Fibroblast of lung (primary cell): ENCODE measurements around the gene CFAP57. TPM values are rescaled to one million over a fixed set of nuclear protein-coding genes. Genes with fewer than 3 reads are reported as not detected.
A peak's percentile ranks its signal among the peaks of the same experiment; 100 is the strongest.

ENCODE experiments used
- DNase-seq, 2 donors: peaks; one replicate each; pipeline versions ENCODE4 v3.0.0 to v3.0.0-alpha.2; 2010; ENCODE audit warnings: low read depth in 2 of 2
- H2AFZ ChIP-seq: 2 replicates; pipeline ENCODE4 v1.5.1; 2012; ENCODE audit warnings: low read length, control low read depth, inconsistent platforms
- H3K27ac ChIP-seq: 2 replicates; pipeline ENCODE4 v1.5.1; 2011; ENCODE audit warnings: low read length, control low read depth; ENCODE audit not compliant: insufficient read depth
- H3K27me3 ChIP-seq: 2 replicates; pipeline ENCODE4 v1.5.1; 2011; ENCODE audit warnings: mild to moderate bottlenecking, low read length; ENCODE audit not compliant: control insufficient read depth, insufficient read depth
- H3K36me3 ChIP-seq: 2 replicates; pipeline ENCODE4 v1.5.1; 2011; ENCODE audit warnings: low read length; ENCODE audit not compliant: control insufficient read depth, insufficient read depth
- H3K4me1 ChIP-seq: 2 replicates; pipeline ENCODE4 v1.5.1; 2011; ENCODE audit warnings: low read length; ENCODE audit not compliant: control insufficient read depth, insufficient read depth; ENCODE audit errors: extremely low read depth
- H3K4me2 ChIP-seq: 2 replicates; pipeline ENCODE4 v1.5.1; 2011; ENCODE audit warnings: low read length, control low read depth; ENCODE audit not compliant: insufficient read depth; ENCODE audit errors: extremely low read depth
- H3K4me3 ChIP-seq, 4 experiments: fragments of 200-600 bp in 1 of 4; sonication (generic) in 1 of 4; replicated peaks in 1 of 4; 2 replicates each; pipeline ENCODE4 v1.5.1; 2011 to 2016; ENCODE audit warnings: low read length in 4 of 4, low read depth in 3 of 4, mild to moderate bottlenecking in 3 of 4, control low read depth in 2 of 4, inconsistent platforms in 1 of 4, mixed read lengths in 1 of 4; ENCODE audit not compliant: insufficient read depth in 1 of 4; ENCODE audit errors: control extremely low read depth in 1 of 4
- H3K79me2 ChIP-seq: 2 replicates; pipeline ENCODE4 v1.5.1; 2012; ENCODE audit warnings: mild to moderate bottlenecking, low read length, inconsistent platforms; ENCODE audit not compliant: control insufficient read depth, insufficient read depth
- H3K9ac ChIP-seq: 2 replicates; pipeline ENCODE4 v1.5.1; 2011; ENCODE audit warnings: mild to moderate bottlenecking, low read length, control low read depth; ENCODE audit not compliant: insufficient read depth
- H3K9me3 ChIP-seq: 2 replicates; pipeline ENCODE4 v1.5.1; 2012; ENCODE audit warnings: low read depth, low read length; ENCODE audit not compliant: control insufficient read depth, insufficient read depth
- H4K20me1 ChIP-seq: 2 replicates; pipeline ENCODE4 v1.5.1; 2011; ENCODE audit warnings: low read length; ENCODE audit not compliant: control insufficient read depth, insufficient read depth; ENCODE audit errors: extremely low read depth
- EZH2 ChIP-seq: IDR thresholded peaks from 2 replicates; pipeline ENCODE4 v1.5.1; 2012; ENCODE audit warnings: low read length, control low read depth, mild to moderate bottlenecking; ENCODE audit errors: missing control alignments
- polyA plus RNA-seq, 2 donors: library from polyadenylated mRNA; depleted of rRNA in 1 of 2; stranded (reverse) in 1 of 2; unstranded in 1 of 2; fragments of >200 nt; gene quantifications; 2 replicates each; pipeline ENCODE4 v1.2.1, GENCODE V29; 2011 to 2012; ENCODE audit warnings: missing spikeins in 1 of 2
- total RNA-seq: library from RNA; depleted of rRNA; stranded (reverse); fragments of >200 nt; gene quantifications from 2 replicates; pipeline ENCODE4 v1.2.1, GENCODE V29; 2014
- TF ChIP-seq, protein P1 (sequence below), 2 donors: IDR thresholded peaks in 1 of 2; conservative IDR thresholded peaks in 1 of 2; 1 replicate in 1 of 2; 2 replicates in 1 of 2; pipeline ENCODE4 v1.5.1; 2011 to 2012; ENCODE audit warnings: low read length in 2 of 2, control low read depth in 1 of 2, inconsistent platforms in 1 of 2, low read depth in 1 of 2, mild to moderate bottlenecking in 1 of 2

CFAP57 gene
- total and polyA plus RNA-seq, 2 donors (not counting 1 experiment from before 2014, with no cell fraction given): 0.17 to 0.22 TPM

DNA sequence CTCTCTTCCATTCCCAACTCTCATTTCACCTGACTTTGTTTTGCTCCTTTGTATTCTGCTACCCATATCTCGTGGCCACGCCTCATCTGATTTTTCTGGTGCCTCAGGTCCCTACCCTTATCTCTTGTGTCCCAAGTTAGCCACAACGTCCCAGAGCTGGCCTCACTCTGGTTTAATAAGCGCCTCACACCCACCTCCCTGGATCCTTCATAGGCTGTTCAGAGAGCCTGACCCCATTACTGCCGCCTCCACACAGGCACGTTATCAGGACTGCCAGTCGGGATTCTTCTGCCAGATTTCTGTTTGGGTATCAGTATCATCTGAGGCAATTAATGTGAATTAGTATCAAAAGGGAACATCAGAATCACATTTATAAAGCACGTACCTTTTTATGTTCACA, 62.9 kb downstream of the CFAP57 start:
- Histone ChIP-seq H3K36me3 (no peaks in the 10 kb centered on the region), H4K20me1 (no peaks in the 10 kb centered on the region), H2AFZ (no peak overlapping the region), H3K79me2 (no peaks in the 10 kb centered on the region), H3K4me3 (no peak overlapping the region), H3K4me1 (peaks cover 9% of the 10 kb centered on the region), H3K27ac (no peak overlapping the region), H3K27me3 (no peaks in the 10 kb centered on the region), H3K4me2 (no peak overlapping the region), H3K9me3 (no peaks in the 10 kb centered on the region), H3K9ac (no peak overlapping the region)
- DNase-seq: no peak
- no peak for TF ChIP-seq EZH2
- TF ChIP-seq, protein P1, sequence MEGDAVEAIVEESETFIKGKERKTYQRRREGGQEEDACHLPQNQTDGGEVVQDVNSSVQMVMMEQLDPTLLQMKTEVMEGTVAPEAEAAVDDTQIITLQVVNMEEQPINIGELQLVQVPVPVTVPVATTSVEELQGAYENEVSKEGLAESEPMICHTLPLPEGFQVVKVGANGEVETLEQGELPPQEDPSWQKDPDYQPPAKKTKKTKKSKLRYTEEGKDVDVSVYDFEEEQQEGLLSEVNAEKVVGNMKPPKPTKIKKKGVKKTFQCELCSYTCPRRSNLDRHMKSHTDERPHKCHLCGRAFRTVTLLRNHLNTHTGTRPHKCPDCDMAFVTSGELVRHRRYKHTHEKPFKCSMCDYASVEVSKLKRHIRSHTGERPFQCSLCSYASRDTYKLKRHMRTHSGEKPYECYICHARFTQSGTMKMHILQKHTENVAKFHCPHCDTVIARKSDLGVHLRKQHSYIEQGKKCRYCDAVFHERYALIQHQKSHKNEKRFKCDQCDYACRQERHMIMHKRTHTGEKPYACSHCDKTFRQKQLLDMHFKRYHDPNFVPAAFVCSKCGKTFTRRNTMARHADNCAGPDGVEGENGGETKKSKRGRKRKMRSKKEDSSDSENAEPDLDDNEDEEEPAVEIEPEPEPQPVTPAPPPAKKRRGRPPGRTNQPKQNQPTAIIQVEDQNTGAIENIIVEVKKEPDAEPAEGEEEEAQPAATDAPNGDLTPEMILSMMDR (conservative IDR thresholded peaks at IDR 0.05 in 1 of 2, IDR thresholded peaks at IDR 0.05 in 1 of 2; ENCODE audit: low read depth in 1 of 2, low read length in 2 of 2): no peak

DNA sequence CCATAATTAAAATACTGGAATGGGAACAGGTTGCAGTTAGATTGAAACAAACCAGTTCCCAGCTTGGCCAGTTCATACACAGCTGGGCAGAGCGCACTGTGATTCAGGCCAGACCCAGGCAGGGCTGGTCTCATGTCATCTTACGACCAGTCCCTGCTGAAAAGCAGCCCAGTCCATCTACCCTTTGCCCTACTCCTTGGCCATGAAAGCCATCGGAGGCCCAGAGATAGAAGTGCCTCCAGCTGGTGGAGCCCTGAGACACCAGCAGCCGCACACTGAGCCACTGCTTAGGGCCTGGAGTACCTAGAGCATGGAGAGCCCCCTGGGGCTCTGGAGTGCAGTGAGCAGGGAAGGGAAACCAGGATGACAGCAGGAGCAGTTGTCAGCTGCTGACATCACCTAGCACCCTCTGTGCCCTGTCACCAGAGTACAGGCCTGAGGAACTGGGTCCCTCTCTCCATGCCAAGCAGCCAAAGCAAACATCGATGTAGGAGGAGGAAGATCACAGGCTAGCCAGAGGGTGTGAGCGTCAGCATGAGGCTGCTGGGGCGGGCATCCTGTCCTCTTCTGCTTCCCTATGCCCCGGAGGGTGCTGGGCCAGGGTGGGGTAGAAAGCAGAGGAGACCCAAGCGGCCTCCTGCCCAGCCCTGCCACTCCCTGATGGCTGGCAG, 63.5 kb downstream of the CFAP57 start:
- no peak for TF ChIP-seq EZH2
- TF ChIP-seq, protein P1 (conservative IDR thresholded peaks at IDR 0.05 in 1 of 2, IDR thresholded peaks at IDR 0.05 in 1 of 2; ENCODE audit: low read depth in 1 of 2, low read length in 2 of 2): no peak
- no peak overlapping the region for H3K9ac ChIP-seq
- H3K79me2 ChIP-seq: no peaks in the 10 kb centered on the region
- no peak for DNase-seq
- no peak overlapping the region for H3K27ac ChIP-seq
- H3K4me2 ChIP-seq: no peak overlapping the region
- peaks cover 9% of the 10 kb centered on the region for H3K4me1 ChIP-seq
- H3K36me3 ChIP-seq: no peaks in the 10 kb centered on the region
- no peaks in the 10 kb centered on the region for H4K20me1 ChIP-seq
- H2AFZ ChIP-seq: no peak overlapping the region
- no peak overlapping the region for H3K4me3 ChIP-seq
- no peaks in the 10 kb centered on the region for H3K27me3 ChIP-seq
- H3K9me3 ChIP-seq: no peaks in the 10 kb centered on the region

DNA sequence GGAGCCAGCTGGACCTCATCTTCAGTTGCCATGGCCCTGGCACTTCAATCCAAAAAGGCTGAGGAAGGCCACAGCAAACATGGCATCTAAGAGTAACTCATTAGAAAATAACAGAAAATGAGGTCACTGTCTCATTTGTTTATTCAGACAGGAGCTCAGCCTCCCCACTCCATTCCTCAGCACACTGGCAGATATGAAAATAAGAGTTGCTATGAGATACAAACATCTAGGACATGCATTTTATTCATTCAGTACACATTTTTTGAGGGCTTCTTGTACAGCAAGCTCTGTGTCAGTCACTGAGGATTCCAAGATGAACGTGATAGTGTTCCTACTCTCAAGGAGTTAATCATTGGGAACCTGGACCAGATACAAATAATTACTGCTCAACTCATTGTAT, 65.0 kb downstream of the CFAP57 start:
- H3K9me3 ChIP-seq: no peaks in the 10 kb centered on the region
- no peak overlapping the region for H3K27ac ChIP-seq
- no peaks in the 10 kb centered on the region for H3K36me3 ChIP-seq
- peaks cover 6% of the 10 kb centered on the region for H3K4me1 ChIP-seq
- H3K27me3 ChIP-seq: no peaks in the 10 kb centered on the region
- H3K4me2 ChIP-seq: no peak overlapping the region
- TF ChIP-seq EZH2: no peak
- TF ChIP-seq, protein P1 (conservative IDR thresholded peaks at IDR 0.05 in 1 of 2, IDR thresholded peaks at IDR 0.05 in 1 of 2; ENCODE audit: low read depth in 1 of 2, low read length in 2 of 2): no peak
- peak in 1 of 2 donors; percentile 20 for DNase-seq
- no peak overlapping the region for H2AFZ ChIP-seq
- H4K20me1 ChIP-seq: no peaks in the 10 kb centered on the region
- no peak overlapping the region for H3K9ac ChIP-seq
- H3K4me3 ChIP-seq: no peak overlapping the region
- no peaks in the 10 kb centered on the region for H3K79me2 ChIP-seq
